Measurements from ENCODE around the gene SARS1. TPM values are rescaled to one million over a fixed set of nuclear protein-coding genes. Genes with fewer than 3 reads are reported as not detected.

SARS1 gene
- total RNA-seq, 1 donor from 2014 or later = 153 TPM

GRCh38 chr1:109267743-109268300 lies 54.1 kb downstream of the SARS1 start:
- no peak overlapping the region for H3K4me3 ChIP-seq (ENCODE audit: low read depth, low read length)

GRCh38 chr1:109268431-109269211 lies 54.9 kb downstream of the SARS1 start:
- DNase-seq (ENCODE audit: low read depth) = no peak
- H3K4me3 ChIP-seq (ENCODE audit: low read depth, low read length) = no peak overlapping the region
- TF ChIP-seq CTCF (conservative IDR thresholded peaks at IDR 0.05; ENCODE audit: low read depth, low read length) = no peak

More at GRCh38 chr1:109267743-109268300, 54.1 kb downstream of the SARS1 start:
- no peak for DNase-seq (ENCODE audit: low read depth)
- TF ChIP-seq CTCF (conservative IDR thresholded peaks at IDR 0.05; ENCODE audit: low read depth, low read length) = no peak

GRCh38 chr1:109269212-109269980 lies 55.7 kb downstream of the SARS1 start:
- no peak for TF ChIP-seq CTCF (conservative IDR thresholded peaks at IDR 0.05; ENCODE audit: low read depth, low read length)
- H3K4me3 ChIP-seq (ENCODE audit: low read depth, low read length) = no peak overlapping the region
- no peak for DNase-seq (ENCODE audit: low read depth)

GRCh38 chr1:109269981-109270622 lies 56.4 kb downstream of the SARS1 start:
- H3K4me3 ChIP-seq (ENCODE audit: low read depth, low read length) = no peak overlapping the region
- DNase-seq (ENCODE audit: low read depth) = no peak
- no peak for TF ChIP-seq CTCF (conservative IDR thresholded peaks at IDR 0.05; ENCODE audit: low read depth, low read length)

- no peak for TF ChIP-seq CTCF (conservative IDR thresholded peaks at IDR 0.05; ENCODE audit: low read depth, low read length)
- DNase-seq (ENCODE audit: low read depth) = no peak
- no peak overlapping the region for H3K4me3 ChIP-seq (ENCODE audit: low read depth, low read length)
Measured at GRCh38 chr1:109270623-109271317, 57.1 kb downstream of the SARS1 start.

GRCh38 chr1:109271458-109271857 lies 57.7 kb downstream of the SARS1 start:
- H3K4me3 ChIP-seq (ENCODE audit: low read depth, low read length) = no peak overlapping the region
- no peak for DNase-seq (ENCODE audit: low read depth)
- TF ChIP-seq CTCF (conservative IDR thresholded peaks at IDR 0.05; ENCODE audit: low read depth, low read length) = no peak
